ENCODE measurements around the gene BAIAP2L1.

The BAIAP2L1 gene

GRCh38 chr7:98357751-98358161, 43.1 kb downstream of the BAIAP2L1 start:
- no peak for DNase-seq

- no peak for DNase-seq
Observed at GRCh38 chr7:98355250-98355538, 45.7 kb downstream of the BAIAP2L1 start.

- no peak for DNase-seq
Observed at GRCh38 chr7:98354511-98355249, 46.2 kb downstream of the BAIAP2L1 start.

- no peak for DNase-seq
Observed at GRCh38 chr7:98354052-98354451, 46.8 kb downstream of the BAIAP2L1 start.

GRCh38 chr7:98352621-98353020, 48.3 kb downstream of the BAIAP2L1 start:
- peak; percentile 2 to 60 for DNase-seq

- DNase-seq: no peak
Observed at GRCh38 chr7:98351136-98351535, 49.8 kb downstream of the BAIAP2L1 start.

GRCh38 chr7:98348726-98349474, 52.0 kb downstream of the BAIAP2L1 start:
- DNase-seq: no peak

- DNase-seq: no peak
Observed at GRCh38 chr7:98346515-98347069, 54.3 kb downstream of the BAIAP2L1 start.

- DNase-seq: no peak
Observed at GRCh38 chr7:98341106-98341505, 59.8 kb downstream of the BAIAP2L1 start.

GRCh38 chr7:98339043-98339442, 61.8 kb downstream of the BAIAP2L1 start:
- DNase-seq: no peak

- no peak for DNase-seq
Observed at GRCh38 chr7:98338441-98338840, 62.4 kb downstream of the BAIAP2L1 start.

GRCh38 chr7:98335411-98335977, 65.4 kb downstream of the BAIAP2L1 start:
- no peak for DNase-seq

- DNase-seq: no peak
Observed at GRCh38 chr7:98334081-98334480, 66.8 kb downstream of the BAIAP2L1 start.

- DNase-seq: no peak
Observed at GRCh38 chr7:98330926-98331529, 69.9 kb downstream of the BAIAP2L1 start.

- DNase-seq: no peak
Observed at GRCh38 chr7:98329791-98330373, 71.0 kb downstream of the BAIAP2L1 start.

GRCh38 chr7:98329100-98329790, 71.6 kb downstream of the BAIAP2L1 start:
- DNase-seq: no peak

GRCh38 chr7:98324782-98325181, 76.1 kb downstream of the BAIAP2L1 start:
- no peak for DNase-seq

GRCh38 chr7:98323597-98324322, 77.1 kb downstream of the BAIAP2L1 start:
- no peak for DNase-seq

GRCh38 chr7:98322331-98323270, 78.3 kb downstream of the BAIAP2L1 start:
- no peak for DNase-seq

- DNase-seq: peak; percentile 3 to 19
Observed at GRCh38 chr7:98321301-98321700, 79.6 kb downstream of the BAIAP2L1 start.

- DNase-seq: no peak
Observed at GRCh38 chr7:98319176-98319575, 81.7 kb downstream of the BAIAP2L1 start.
